AG04449 (cell line): ENCODE data around the gene ANKS1A.

ENCODE experiments used
- CTCF ChIA-PET: fragments of 350-600 bp; formaldehyde crosslinking; extraction: SDS; loops from one replicate; lab custom pipeline; 2021; ENCODE audit warnings: antibody characterized with exemption; lab: Yijun Ruan, JAX
- POLR2A ChIA-PET: fragments of 400-600, 350-600 bp; formaldehyde crosslinking; extraction: SDS; loops from one replicate; lab custom pipeline; 2020; ENCODE audit warnings: antibody characterized with exemption, inconsistent platforms; lab: Yijun Ruan, JAX
- DNase-seq: peaks from one replicate; pipeline ENCODE4 v3.0.0-alpha.2; 2010; ENCODE audit warnings: low read depth, low spot score
- H3K4me3 ChIP-seq: 2 replicates; pipeline ENCODE4 v1.5.1; 2011; ENCODE audit warnings: low read depth, mild to moderate bottlenecking, control low read depth, low read length
- TF ChIP-seq, protein P1 (sequence below): IDR thresholded peaks from one replicate; pipeline ENCODE4 v1.5.1; 2011; ENCODE audit warnings: mild to moderate bottlenecking, moderate library complexity, low read length, control low read depth, inconsistent platforms; ENCODE audit not compliant: insufficient read depth; ENCODE audit errors: missing control alignments

The ANKS1A gene

DNA sequence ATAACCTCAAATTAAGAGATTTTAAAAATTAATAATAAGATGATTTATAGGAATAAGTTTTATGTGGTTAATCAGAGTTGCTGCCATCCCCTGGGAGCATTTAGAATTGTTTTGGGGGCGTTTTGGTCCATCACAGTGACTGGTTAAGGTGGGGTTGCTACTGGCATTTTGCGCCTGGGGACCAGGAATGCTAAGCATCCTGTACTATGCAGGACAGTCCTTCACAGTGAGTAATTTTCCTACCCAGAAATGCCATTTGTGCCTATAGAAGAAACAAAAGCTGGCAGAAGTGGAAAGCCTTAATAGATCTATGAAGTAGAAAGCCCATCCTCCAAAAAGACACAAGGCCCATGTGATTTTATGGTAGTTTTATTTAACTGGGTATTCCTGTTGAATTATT lies 118.0 kb downstream of the ANKS1A start:
- CTCF ChIA-PET: interaction anchor here (0.9 to 2.4 kb wide), 5 partner anchors 11 to 234 kb away, joined by 3 to 8 read pairs (median 4); no protein-coding TSS in a partner anchor
- TF ChIP-seq, protein P1, sequence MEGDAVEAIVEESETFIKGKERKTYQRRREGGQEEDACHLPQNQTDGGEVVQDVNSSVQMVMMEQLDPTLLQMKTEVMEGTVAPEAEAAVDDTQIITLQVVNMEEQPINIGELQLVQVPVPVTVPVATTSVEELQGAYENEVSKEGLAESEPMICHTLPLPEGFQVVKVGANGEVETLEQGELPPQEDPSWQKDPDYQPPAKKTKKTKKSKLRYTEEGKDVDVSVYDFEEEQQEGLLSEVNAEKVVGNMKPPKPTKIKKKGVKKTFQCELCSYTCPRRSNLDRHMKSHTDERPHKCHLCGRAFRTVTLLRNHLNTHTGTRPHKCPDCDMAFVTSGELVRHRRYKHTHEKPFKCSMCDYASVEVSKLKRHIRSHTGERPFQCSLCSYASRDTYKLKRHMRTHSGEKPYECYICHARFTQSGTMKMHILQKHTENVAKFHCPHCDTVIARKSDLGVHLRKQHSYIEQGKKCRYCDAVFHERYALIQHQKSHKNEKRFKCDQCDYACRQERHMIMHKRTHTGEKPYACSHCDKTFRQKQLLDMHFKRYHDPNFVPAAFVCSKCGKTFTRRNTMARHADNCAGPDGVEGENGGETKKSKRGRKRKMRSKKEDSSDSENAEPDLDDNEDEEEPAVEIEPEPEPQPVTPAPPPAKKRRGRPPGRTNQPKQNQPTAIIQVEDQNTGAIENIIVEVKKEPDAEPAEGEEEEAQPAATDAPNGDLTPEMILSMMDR: no peak
- DNase-seq: no peak
- H3K4me3 ChIP-seq: no peak overlapping the region
- POLR2A ChIA-PET: no interaction called here

DNA sequence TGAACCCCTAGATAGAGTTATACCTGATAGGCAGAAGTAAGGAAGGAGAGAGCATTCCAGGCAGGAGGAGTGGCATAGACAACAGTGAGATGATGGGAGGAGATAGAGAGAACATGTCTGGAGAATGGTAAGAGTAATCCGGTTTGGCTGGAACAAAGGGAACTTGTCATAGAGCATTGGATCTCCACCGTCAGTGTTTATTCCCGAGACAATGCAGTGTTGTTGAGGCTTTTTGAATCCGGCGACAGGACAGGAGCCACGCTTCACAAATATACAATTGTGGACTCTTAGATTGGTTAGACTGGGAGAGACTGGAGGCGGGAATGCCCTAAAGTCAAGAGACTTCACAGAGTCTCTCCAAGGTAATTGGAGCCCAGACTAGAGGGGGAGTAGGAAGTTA lies 119.8 kb downstream of the ANKS1A start:
- TF ChIP-seq, protein P1: no peak
- POLR2A ChIA-PET: no interaction called here
- no peak overlapping the region for H3K4me3 ChIP-seq
- DNase-seq: no peak
- CTCF ChIA-PET: interaction anchor here (2.2 to 2.4 kb wide), 2 partner anchors 22 to 232 kb away, joined by 6 to 8 read pairs; no protein-coding TSS in a partner anchor

DNA sequence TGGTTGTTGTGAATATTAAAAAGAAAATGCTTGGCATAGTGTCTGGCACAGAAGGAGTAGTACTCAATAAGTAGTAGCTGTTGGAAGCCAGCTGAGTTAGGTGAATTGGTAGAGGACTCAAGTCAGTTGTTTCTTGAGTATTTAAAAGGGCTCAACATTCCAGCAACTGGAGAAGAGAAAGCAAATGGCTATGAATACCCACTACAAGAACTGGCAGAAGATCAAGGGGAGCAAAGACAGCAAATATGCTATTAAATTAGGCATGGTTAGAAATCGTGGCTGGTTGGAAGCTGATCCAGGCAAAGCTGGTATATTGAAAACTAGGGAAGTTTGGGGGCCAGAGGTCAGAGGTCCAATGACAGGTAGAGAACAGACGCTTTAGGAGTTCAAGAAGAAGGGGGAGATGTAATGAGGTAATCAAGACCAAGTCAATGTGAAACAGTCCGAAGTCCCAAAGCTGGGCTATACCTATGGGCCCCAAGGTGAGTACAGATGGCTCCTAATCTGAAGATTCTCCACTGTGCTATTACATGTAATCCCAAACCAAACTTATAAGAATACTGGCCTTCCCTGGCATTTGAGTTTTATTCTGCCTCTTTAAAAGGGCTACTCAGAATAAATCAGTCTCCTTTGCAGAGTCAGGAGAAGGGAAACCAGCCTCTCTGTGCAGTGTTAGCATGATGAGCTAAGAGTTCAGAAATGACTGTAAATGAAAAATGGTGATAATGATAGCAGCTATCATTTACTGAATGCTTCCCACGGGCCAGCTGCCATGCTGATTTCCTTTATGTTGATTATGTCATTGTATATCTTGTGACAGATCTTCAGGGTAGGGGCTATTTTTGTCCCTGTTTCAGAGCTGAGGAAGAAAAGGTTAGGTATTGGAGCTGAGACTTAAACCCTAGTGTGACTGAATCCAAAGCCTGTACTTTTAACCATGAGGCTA lies 122.3 kb downstream of the ANKS1A start:
- H3K4me3 ChIP-seq: no peak overlapping the region
- POLR2A ChIA-PET: no interaction called here
- DNase-seq: no peak
- CTCF ChIA-PET: interaction anchor here (1.7 to 7.0 kb wide), 3 partner anchors 25 to 230 kb away, joined by 7 to 49 read pairs (median 12); no protein-coding TSS in a partner anchor
- TF ChIP-seq, protein P1: no peak

DNA sequence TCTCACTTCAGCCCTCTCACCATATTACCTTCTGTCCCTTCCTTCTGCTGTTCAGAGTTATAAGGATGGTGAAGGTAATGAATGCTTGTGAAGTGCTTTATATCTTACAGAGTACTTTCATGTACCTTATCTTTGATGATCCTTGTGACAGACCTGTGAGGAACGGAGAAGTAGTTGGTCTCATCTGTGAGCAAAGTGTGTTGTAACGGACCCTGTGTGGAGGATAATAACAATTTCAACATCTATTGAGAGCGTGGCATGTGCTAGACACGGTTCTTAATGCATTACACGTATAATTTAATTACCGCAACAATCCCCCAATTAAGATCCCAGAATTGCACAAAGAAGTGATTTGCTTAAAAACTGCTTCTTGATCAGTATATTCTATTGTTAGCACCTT lies 124.6 kb downstream of the ANKS1A start:
- TF ChIP-seq, protein P1: no peak
- POLR2A ChIA-PET: no interaction called here
- H3K4me3 ChIP-seq: no peak overlapping the region
- CTCF ChIA-PET: interaction anchor here (1.0 to 7.0 kb wide), 4 partner anchors 10 to 126 kb away, joined by 3 to 49 read pairs (median 7); no protein-coding TSS in a partner anchor
- DNase-seq: no peak

DNA sequence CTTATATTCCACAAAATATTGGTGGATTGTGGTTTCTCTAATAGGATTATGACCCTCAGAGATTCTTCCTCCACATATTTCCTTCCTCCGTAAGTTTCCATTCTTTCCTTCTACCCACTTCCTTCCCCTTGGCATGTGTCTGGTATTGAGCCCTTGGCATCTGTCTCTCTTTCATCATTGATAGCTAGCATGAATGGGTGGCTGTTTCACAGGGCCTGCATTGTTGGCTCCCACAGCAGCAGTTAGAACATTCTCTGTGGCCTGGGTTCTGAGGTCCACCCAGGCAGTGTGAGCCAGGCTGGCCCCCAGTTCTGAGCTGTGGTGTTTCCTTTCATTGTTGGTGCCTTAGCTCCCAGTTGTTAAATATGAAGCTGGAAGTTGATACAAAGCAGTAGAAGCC lies 125.3 kb downstream of the ANKS1A start:
- TF ChIP-seq, protein P1: no peak
- no peak overlapping the region for H3K4me3 ChIP-seq
- ChIA-PET CTCF (interaction anchor here (0.7 to 7.0 kb wide), 5 partner anchors 9 to 191 kb away, joined by 3 to 49 read pairs (median 4); no protein-coding TSS in a partner anchor), POLR2A (no interaction called here)
- no peak for DNase-seq

DNA sequence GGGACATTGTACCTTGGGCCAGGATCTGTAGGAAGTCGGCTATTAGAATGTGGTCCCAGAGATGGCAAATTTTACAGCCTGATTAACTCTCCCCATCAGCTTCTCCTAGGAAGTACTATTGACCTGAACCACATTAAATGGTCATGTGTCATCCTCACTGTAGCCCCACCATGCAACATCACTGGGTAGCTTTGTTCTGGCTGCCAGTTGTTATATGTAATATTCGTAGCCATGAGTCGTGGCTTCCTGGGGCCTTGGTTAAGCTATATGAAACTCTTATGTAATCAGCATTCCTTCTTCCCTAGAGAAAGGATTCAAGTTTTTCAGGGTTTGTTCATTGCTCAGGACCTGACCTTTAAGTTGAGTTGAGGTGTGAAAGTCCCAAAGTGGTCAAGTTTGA lies 125.7 kb downstream of the ANKS1A start:
- TF ChIP-seq, protein P1: no peak
- no peak for DNase-seq
- H3K4me3 ChIP-seq: no peak overlapping the region
- ChIA-PET CTCF (interaction anchor here (0.7 to 7.0 kb wide), 5 partner anchors 10 to 190 kb away, joined by 3 to 49 read pairs (median 4); no protein-coding TSS in a partner anchor), POLR2A (no interaction called here)
